ENCODE data around the gene KIZ. TPM values are rescaled to one million over a fixed set of nuclear protein-coding genes. Genes with fewer than 3 reads are reported as not detected.

KIZ gene
- total and polyA plus RNA-seq, 2 donors: 18.7 to 24.7 TPM

DNA sequence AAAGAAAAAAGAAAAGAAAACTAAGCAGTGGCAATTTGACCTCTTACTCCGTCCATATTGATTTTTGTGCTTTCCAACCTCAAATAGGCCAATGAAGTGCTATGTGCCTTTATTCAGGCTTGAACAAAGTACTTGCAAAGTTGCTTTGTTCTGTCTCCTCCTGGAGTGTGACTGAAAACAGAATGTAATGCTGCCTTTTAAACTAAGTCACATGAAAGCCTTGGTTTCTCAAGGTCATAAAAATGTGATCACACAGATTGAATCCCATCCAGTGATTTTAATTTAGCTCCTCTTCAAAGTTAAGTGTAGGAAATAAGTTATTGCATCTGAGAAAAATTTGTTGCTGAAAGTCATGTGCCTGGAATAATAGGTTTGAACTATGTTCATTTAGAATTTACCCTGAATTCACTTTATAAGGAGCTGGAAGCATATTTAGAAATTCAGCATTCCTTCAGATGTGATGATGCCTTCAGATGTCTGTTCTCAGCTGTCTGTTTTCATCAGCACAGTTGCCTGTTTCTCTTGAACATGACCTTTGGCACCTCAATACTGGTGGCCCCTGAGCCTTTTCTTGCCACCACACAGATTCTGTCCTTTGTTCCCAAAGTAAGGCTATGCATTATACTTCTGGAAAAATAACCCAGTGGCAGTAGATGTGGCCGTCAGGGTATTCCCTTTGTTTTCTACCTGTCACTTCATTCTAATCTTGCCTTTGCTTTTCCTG lies 48.8 kb downstream of the KIZ start:
- no peak for DNase-seq (ENCODE audit: low read depth in 6 of 9, low spot score in 9 of 9)
- H3K27ac ChIP-seq (ENCODE audit: low read depth in 1 of 2, low read length in 1 of 2): no peak overlapping the region
- H3K9me3 ChIP-seq (ENCODE audit: control insufficient read depth in 2 of 2, insufficient read depth in 1 of 2, low read length in 1 of 2): no peaks in the 10 kb centered on the region
- H3K4me1 ChIP-seq (ENCODE audit: control insufficient read depth in 2 of 2, insufficient read depth in 2 of 2, low read length in 2 of 2): peaks cover 9 to 11% of the 10 kb centered on the region in 2 donors
- no peak overlapping the region for H3K4me3 ChIP-seq (ENCODE audit: low read length in 2 of 2)
- WGBS: 92% methylated on average over 2 of the region's 2 CpGs
- H3K36me3 ChIP-seq (ENCODE audit: control insufficient read depth in 2 of 2, insufficient read depth in 2 of 2, low read length in 1 of 2): no peaks in the 10 kb centered on the region
- H3K27me3 ChIP-seq (ENCODE audit: control insufficient read depth in 2 of 2, insufficient read depth in 1 of 2, low read length in 1 of 2): no peaks in the 10 kb centered on the region

DNA sequence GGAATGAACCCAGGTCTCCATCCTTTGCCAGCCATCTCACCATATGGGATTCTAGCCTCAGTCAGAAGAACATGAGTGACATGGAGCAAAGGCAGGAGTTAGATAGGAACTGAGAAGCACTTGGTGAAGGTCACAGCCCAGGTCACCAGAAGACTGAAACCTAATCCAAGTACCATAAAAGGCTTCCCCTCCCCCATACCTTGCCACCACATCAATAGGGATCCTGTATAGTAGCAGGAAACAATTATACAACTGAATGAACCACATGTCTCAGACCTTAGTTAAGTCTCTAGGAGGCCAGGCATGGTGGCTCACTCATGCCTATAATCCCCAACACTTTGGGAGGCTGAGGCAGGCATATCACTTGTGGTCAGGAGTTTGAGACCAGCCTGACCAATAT lies 49.6 kb downstream of the KIZ start:
- Histone ChIP-seq H3K27ac (ENCODE audit: low read depth in 1 of 2, low read length in 1 of 2) (no peak overlapping the region), H3K27me3 (ENCODE audit: control insufficient read depth in 2 of 2, insufficient read depth in 1 of 2, low read length in 1 of 2) (no peaks in the 10 kb centered on the region), H3K9me3 (ENCODE audit: control insufficient read depth in 2 of 2, insufficient read depth in 1 of 2, low read length in 1 of 2) (no peaks in the 10 kb centered on the region), H3K4me1 (ENCODE audit: control insufficient read depth in 2 of 2, insufficient read depth in 2 of 2, low read length in 2 of 2) (peaks cover 9 to 11% of the 10 kb centered on the region in 2 donors), H3K36me3 (ENCODE audit: control insufficient read depth in 2 of 2, insufficient read depth in 2 of 2, low read length in 1 of 2) (no peaks in the 10 kb centered on the region), H3K4me3 (ENCODE audit: low read length in 2 of 2) (no peak overlapping the region)
- peak in 8 of 9 donors; percentile 8 to 77 (median 42) for DNase-seq (ENCODE audit: low read depth in 6 of 9, low spot score in 9 of 9)

DNA sequence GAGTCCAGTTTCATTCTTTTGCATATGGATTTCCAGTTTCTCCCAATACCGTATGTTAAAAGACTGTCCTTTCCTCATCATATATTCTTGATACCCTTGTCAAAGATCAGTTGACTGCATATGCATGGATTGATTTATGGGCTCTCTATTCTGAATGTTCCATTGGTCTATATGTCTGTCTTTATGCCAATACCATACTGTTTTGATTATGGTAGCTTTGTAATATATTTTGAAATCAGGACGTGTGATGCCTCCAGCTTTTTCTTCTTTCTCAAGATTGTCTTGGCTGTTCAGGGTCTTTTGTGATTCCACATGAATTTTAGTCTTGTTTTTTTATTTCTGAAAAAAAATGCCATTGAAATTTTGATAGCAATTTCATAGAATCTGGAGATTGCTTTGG lies 51.9 kb downstream of the KIZ start:
- no peaks in the 10 kb centered on the region for H3K9me3 ChIP-seq (ENCODE audit: control insufficient read depth in 2 of 2, insufficient read depth in 1 of 2, low read length in 1 of 2)
- WGBS: 98% methylated on average over 2 of the region's 2 CpGs

DNA sequence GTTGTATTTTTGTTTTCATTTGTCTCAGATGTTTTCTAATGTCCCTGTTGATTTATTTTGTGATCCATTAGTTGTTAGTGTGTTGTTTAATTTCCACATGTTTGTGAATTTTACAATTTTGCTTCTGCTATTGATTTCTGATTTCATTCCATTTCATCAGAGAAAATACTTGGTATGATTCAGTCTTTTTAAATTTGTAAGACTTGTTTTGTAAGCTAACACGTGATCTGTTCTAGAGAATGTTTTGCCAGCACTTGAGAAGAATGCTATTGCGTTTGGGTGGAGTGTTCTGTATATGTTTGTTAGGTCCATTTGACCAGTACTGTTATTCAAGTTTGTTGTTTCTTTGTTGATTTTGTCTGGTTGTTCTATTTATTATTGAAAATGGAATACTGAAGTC lies 53.9 kb downstream of the KIZ start:
- DNase-seq (ENCODE audit: low read depth in 6 of 9, low spot score in 9 of 9): no peak
- Histone ChIP-seq H3K27ac (ENCODE audit: low read depth in 1 of 2, low read length in 1 of 2) (no peak overlapping the region), H3K27me3 (ENCODE audit: control insufficient read depth in 2 of 2, insufficient read depth in 1 of 2, low read length in 1 of 2) (no peaks in the 10 kb centered on the region), H3K9me3 (ENCODE audit: control insufficient read depth in 2 of 2, insufficient read depth in 1 of 2, low read length in 1 of 2) (no peaks in the 10 kb centered on the region), H3K4me1 (ENCODE audit: control insufficient read depth in 2 of 2, insufficient read depth in 2 of 2, low read length in 2 of 2) (peaks cover 9 to 11% of the 10 kb centered on the region in 2 donors), H3K36me3 (ENCODE audit: control insufficient read depth in 2 of 2, insufficient read depth in 2 of 2, low read length in 1 of 2) (peaks cover 0 to 3% of the 10 kb centered on the region in 2 donors), H3K4me3 (ENCODE audit: low read length in 2 of 2) (no peak overlapping the region)
- 97% methylated on average over 2 of the region's 2 CpGs for WGBS

More for the DNA sequence above, 51.9 kb downstream of the KIZ start:
- no peaks in the 10 kb centered on the region for H3K36me3 ChIP-seq (ENCODE audit: control insufficient read depth in 2 of 2, insufficient read depth in 2 of 2, low read length in 1 of 2)
- H3K27me3 ChIP-seq (ENCODE audit: control insufficient read depth in 2 of 2, insufficient read depth in 1 of 2, low read length in 1 of 2): no peaks in the 10 kb centered on the region
- H3K27ac ChIP-seq (ENCODE audit: low read depth in 1 of 2, low read length in 1 of 2): no peak overlapping the region
- H3K4me1 ChIP-seq (ENCODE audit: control insufficient read depth in 2 of 2, insufficient read depth in 2 of 2, low read length in 2 of 2): peaks cover 9 to 11% of the 10 kb centered on the region in 2 donors
- no peak overlapping the region for H3K4me3 ChIP-seq (ENCODE audit: low read length in 2 of 2)
- no peak for DNase-seq (ENCODE audit: low read depth in 6 of 9, low spot score in 9 of 9)

DNA sequence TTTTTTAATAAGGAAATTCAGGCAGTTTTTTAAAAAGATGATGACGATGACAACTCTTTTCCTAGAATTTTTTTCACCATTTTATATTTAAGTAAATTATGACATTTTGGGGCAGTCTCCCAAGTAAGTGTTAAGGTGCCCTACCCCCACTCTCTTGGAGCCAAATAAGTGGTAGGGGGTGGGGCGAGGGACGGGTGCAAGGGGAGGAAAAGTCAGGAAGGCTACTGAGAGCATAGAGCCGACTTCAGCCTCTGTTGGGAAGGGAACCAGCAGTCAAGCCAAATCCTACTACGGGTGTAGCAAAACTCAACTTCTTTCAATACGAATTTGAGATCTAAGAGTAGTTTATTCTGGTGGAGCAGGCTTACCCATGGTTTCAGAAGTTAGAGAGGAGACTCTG lies 54.4 kb downstream of the KIZ start:
- Histone ChIP-seq H3K36me3 (ENCODE audit: control insufficient read depth in 2 of 2, insufficient read depth in 2 of 2, low read length in 1 of 2) (peaks cover 0 to 3% of the 10 kb centered on the region in 2 donors), H3K27ac (ENCODE audit: low read depth in 1 of 2, low read length in 1 of 2) (no peak overlapping the region), H3K4me3 (ENCODE audit: low read length in 2 of 2) (no peak overlapping the region), H3K4me1 (ENCODE audit: control insufficient read depth in 2 of 2, insufficient read depth in 2 of 2, low read length in 2 of 2) (peaks cover 6 to 8% of the 10 kb centered on the region in 2 donors), H3K9me3 (ENCODE audit: control insufficient read depth in 2 of 2, insufficient read depth in 1 of 2, low read length in 1 of 2) (no peaks in the 10 kb centered on the region), H3K27me3 (ENCODE audit: control insufficient read depth in 2 of 2, insufficient read depth in 1 of 2, low read length in 1 of 2) (no peaks in the 10 kb centered on the region)
- 96% methylated on average over 6 of the region's 6 CpGs for WGBS
- DNase-seq (ENCODE audit: low read depth in 6 of 9, low spot score in 9 of 9): no peak

DNA sequence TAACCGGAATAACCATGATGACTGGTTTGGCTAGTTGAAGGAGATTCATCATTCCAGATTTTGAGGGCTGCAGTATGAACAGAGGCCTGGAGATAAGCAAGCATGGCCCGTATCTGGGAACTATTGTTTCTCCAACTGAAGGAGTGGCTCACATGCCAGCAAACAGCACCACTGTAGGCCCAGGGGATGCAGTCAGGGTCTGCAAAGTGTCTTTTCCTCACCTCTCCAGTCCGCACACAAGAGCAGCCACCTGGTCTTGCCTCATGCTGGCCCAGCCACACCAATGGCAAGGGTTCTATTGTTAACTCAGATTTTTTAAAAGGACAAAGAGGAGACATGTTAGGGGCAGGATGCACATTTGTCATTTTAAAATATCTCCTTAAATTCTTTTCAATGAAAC lies 55.1 kb downstream of the KIZ start:
- Histone ChIP-seq H3K9me3 (ENCODE audit: control insufficient read depth in 2 of 2, insufficient read depth in 1 of 2, low read length in 1 of 2) (no peaks in the 10 kb centered on the region), H3K27me3 (ENCODE audit: control insufficient read depth in 2 of 2, insufficient read depth in 1 of 2, low read length in 1 of 2) (no peaks in the 10 kb centered on the region), H3K36me3 (ENCODE audit: control insufficient read depth in 2 of 2, insufficient read depth in 2 of 2, low read length in 1 of 2) (peaks cover 0 to 3% of the 10 kb centered on the region in 2 donors), H3K27ac (ENCODE audit: low read depth in 1 of 2, low read length in 1 of 2) (no peak overlapping the region), H3K4me1 (ENCODE audit: control insufficient read depth in 2 of 2, insufficient read depth in 2 of 2, low read length in 2 of 2) (peaks cover 0 to under 1% of the 10 kb centered on the region in 2 donors), H3K4me3 (ENCODE audit: low read length in 2 of 2) (no peak overlapping the region)
- 99% methylated on average over 3 of the region's 3 CpGs for WGBS
- no peak for DNase-seq (ENCODE audit: low read depth in 6 of 9, low spot score in 9 of 9)

DNA sequence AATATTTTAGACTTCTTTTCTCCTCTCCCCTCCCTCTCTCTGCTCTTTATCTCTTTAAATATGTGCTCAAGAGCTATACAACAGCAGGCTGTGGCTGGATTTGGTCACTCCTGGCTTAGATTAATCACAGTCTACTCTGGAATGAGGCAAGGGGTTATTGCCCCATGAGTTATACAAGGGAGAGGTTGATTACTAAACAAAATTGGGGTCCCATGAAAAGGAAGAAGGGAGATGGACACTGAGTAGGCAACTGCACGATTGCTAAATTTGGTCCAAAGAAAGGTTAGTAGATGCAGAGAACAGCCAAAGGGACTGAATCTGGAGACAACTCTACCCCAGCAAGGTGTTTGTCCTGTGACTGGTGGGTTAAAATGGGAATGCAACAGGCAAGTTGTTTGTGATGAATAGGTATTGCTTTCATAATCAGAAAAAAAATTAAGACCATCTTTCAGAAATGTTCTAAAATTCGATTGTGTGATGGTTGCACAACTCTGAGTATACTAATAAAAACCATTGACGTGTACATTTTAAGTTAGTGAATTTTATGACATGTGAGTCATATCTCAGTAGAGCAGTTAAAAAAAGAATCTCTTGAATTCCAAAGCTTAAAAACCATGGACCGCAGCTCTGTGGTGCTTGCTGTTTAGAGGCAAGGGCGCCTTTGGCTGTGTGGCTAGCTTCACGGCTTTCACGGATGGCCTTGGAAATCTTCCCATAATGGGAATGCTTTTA lies 57.1 kb downstream of the KIZ start:
- no peak overlapping the region for H3K4me3 ChIP-seq (ENCODE audit: low read length in 2 of 2)
- 95% methylated on average over 7 of the region's 7 CpGs for WGBS
- no peaks in the 10 kb centered on the region for H3K27me3 ChIP-seq (ENCODE audit: control insufficient read depth in 2 of 2, insufficient read depth in 1 of 2, low read length in 1 of 2)
- no peak overlapping the region for H3K27ac ChIP-seq (ENCODE audit: low read depth in 1 of 2, low read length in 1 of 2)
- no peak for DNase-seq (ENCODE audit: low read depth in 6 of 9, low spot score in 9 of 9)
- peaks cover 0 to 3% of the 10 kb centered on the region in 2 donors for H3K36me3 ChIP-seq (ENCODE audit: control insufficient read depth in 2 of 2, insufficient read depth in 2 of 2, low read length in 1 of 2)
- no peaks in the 10 kb centered on the region for H3K4me1 ChIP-seq (ENCODE audit: control insufficient read depth in 2 of 2, insufficient read depth in 2 of 2, low read length in 2 of 2)
- H3K9me3 ChIP-seq (ENCODE audit: control insufficient read depth in 2 of 2, insufficient read depth in 1 of 2, low read length in 1 of 2): no peaks in the 10 kb centered on the region

DNA sequence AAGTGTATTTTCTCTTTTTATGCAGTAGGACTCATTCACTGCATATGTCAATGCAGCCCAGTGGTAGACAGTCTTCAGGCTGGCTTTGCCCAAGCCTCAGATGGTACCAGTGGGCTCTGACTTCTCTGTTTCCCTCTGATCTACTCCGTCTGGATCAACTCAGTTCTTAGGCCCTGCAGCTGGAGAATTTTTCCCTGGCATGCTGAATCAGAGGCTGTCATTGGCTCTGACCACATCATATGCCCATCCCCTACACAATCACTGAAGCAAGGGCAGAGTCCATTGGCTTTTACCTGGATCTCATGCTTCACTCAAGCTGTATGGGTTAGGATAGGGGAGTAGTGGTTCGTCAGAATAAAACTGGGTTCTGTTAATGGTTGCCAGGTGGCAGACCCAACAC lies 57.8 kb downstream of the KIZ start:
- Histone ChIP-seq H3K9me3 (ENCODE audit: control insufficient read depth in 2 of 2, insufficient read depth in 1 of 2, low read length in 1 of 2) (no peaks in the 10 kb centered on the region), H3K4me1 (ENCODE audit: control insufficient read depth in 2 of 2, insufficient read depth in 2 of 2, low read length in 2 of 2) (no peaks in the 10 kb centered on the region), H3K27me3 (ENCODE audit: control insufficient read depth in 2 of 2, insufficient read depth in 1 of 2, low read length in 1 of 2) (no peaks in the 10 kb centered on the region), H3K36me3 (ENCODE audit: control insufficient read depth in 2 of 2, insufficient read depth in 2 of 2, low read length in 1 of 2) (peaks cover 0 to 3% of the 10 kb centered on the region in 2 donors), H3K4me3 (ENCODE audit: low read length in 2 of 2) (no peak overlapping the region), H3K27ac (ENCODE audit: low read depth in 1 of 2, low read length in 1 of 2) (no peak overlapping the region)
- WGBS: 96% methylated on average over 2 of the region's 2 CpGs
- no peak for DNase-seq (ENCODE audit: low read depth in 6 of 9, low spot score in 9 of 9)

DNA sequence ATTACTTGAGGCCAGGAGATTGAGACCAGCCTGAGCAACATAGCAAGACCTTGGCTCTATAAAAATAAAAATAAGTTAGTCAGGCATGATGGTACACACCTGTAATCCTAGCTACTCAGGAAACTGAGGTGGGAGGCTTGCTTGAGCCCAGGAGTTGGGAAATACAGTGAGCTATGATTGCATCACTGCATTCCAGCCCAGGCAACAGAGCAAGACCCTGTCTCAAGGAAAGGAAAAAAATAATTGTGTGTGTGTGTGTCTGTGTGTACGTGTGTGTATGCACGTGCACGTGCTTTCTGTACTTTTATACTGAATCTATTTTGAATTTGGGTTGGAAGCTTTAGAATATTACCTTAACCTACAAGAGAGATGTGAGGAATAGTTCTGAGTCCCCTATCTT lies 58.9 kb downstream of the KIZ start:
- DNase-seq (ENCODE audit: low read depth in 6 of 9, low spot score in 9 of 9): no peak
- WGBS: 94% methylated on average over 3 of the region's 3 CpGs
- no peak overlapping the region for H3K4me3 ChIP-seq (ENCODE audit: low read length in 2 of 2)
- H3K27ac ChIP-seq (ENCODE audit: low read depth in 1 of 2, low read length in 1 of 2): no peak overlapping the region
- H3K27me3 ChIP-seq (ENCODE audit: control insufficient read depth in 2 of 2, insufficient read depth in 1 of 2, low read length in 1 of 2): no peaks in the 10 kb centered on the region
- no peaks in the 10 kb centered on the region for H3K9me3 ChIP-seq (ENCODE audit: control insufficient read depth in 2 of 2, insufficient read depth in 1 of 2, low read length in 1 of 2)
- peaks cover 0 to 3% of the 10 kb centered on the region in 2 donors for H3K36me3 ChIP-seq (ENCODE audit: control insufficient read depth in 2 of 2, insufficient read depth in 2 of 2, low read length in 1 of 2)
- no peaks in the 10 kb centered on the region for H3K4me1 ChIP-seq (ENCODE audit: control insufficient read depth in 2 of 2, insufficient read depth in 2 of 2, low read length in 2 of 2)
